ENCODE results near the gene PTS.

- no peak for TF ChIP-seq CTCF (IDR thresholded peaks at IDR 0.05 in 4 of 5, conservative IDR thresholded peaks at IDR 0.05 in 1 of 5)
- TF ChIP-seq POLR2A (IDR thresholded peaks at IDR 0.05) = no peak
Measured at GRCh38 chr11:112221274-112221835, 4.9 kb upstream of the PTS start.
